Measurements from ENCODE around the gene GPR68.

GPR68 gene

DNA sequence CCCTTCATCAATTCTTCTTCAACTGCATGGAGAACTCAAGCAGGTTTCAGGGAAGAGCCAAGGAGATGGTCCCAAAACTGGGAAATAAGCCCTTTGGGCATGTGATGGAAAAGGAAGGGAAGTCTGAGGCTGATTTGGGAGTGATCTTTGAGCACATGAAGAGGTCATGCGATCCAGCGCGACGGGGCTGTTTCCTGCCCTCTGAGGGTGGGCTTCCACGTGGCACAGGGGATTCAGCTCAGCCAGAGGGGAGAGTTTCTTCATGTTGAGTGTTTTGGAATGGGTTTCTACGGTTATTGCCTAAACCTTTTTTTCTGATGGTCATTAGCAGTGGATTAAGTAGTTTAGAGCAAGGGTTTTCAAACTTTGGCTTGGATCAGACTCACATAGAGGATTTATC lies 30.2 kb downstream of the GPR68 start:
- Histone ChIP-seq H3K4me1 (ENCODE audit: insufficient read depth, low read length, poor library complexity, severe bottlenecking) (peaks cover 6% of the 10 kb centered on the region), H3K9ac (ENCODE audit: low read depth, low read length, poor library complexity, severe bottlenecking) (no peak overlapping the region), H3K27me3 (ENCODE audit: insufficient read depth, low read length, poor library complexity, severe bottlenecking) (no peaks in the 10 kb centered on the region), H3K4me2 (ENCODE audit: low read depth, low read length, poor library complexity, severe bottlenecking) (no peak overlapping the region), H3K36me3 (ENCODE audit: insufficient read depth, low read length) (peaks cover 49% of the 10 kb centered on the region; the same call in 1 of the 2 replicates), H3F3A (ENCODE audit: low read depth) (no peaks in the 10 kb centered on the region), H3K79me2 (ENCODE audit: insufficient read depth, low read length) (no peaks in the 10 kb centered on the region), H3K9me3 (ENCODE audit: insufficient read depth, low read depth, low read length) (no peaks in the 10 kb centered on the region; the same call in 1 of the 2 replicates), H3K9me2 (replicated peaks; ENCODE audit: low read depth, low read length) (no peaks in the 10 kb centered on the region), H4K20me1 (ENCODE audit: insufficient read depth, low read length, poor library complexity, severe bottlenecking) (no peaks in the 10 kb centered on the region), H3K4me3 (ENCODE audit: low read length, poor library complexity, severe bottlenecking) (no peak overlapping the region), H2AFZ (ENCODE audit: low read length) (no peak overlapping the region)
- TF ChIP-seq EZH2phosphoT487 (IDR thresholded peaks at IDR 0.05; ENCODE audit: borderline replicate concordance) (no peak), CTCF (conservative IDR thresholded peaks at IDR 0.05; ENCODE audit: low read length) (no peak)

- Histone ChIP-seq H3K4me2 (ENCODE audit: low read depth, low read length, poor library complexity, severe bottlenecking) (no peak overlapping the region), H3K4me3 (ENCODE audit: low read length, poor library complexity, severe bottlenecking) (no peak overlapping the region), H3K9ac (ENCODE audit: low read depth, low read length, poor library complexity, severe bottlenecking) (no peak overlapping the region), H2AFZ (ENCODE audit: low read length) (no peak overlapping the region), H3K36me3 (ENCODE audit: insufficient read depth, low read length) (peaks cover 49% of the 10 kb centered on the region; the same call in 1 of the 2 replicates), H3K9me2 (replicated peaks; ENCODE audit: low read depth, low read length) (no peaks in the 10 kb centered on the region), H3K27me3 (ENCODE audit: insufficient read depth, low read length, poor library complexity, severe bottlenecking) (no peaks in the 10 kb centered on the region), H4K20me1 (ENCODE audit: insufficient read depth, low read length, poor library complexity, severe bottlenecking) (no peaks in the 10 kb centered on the region), H3K79me2 (ENCODE audit: insufficient read depth, low read length) (no peaks in the 10 kb centered on the region), H3K9me3 (ENCODE audit: insufficient read depth, low read depth, low read length) (no peaks in the 10 kb centered on the region; the same call in 1 of the 2 replicates), H3K4me1 (ENCODE audit: insufficient read depth, low read length, poor library complexity, severe bottlenecking) (no peaks in the 10 kb centered on the region), H3F3A (ENCODE audit: low read depth) (no peaks in the 10 kb centered on the region)
- no peak for TF ChIP-seq EZH2phosphoT487 (IDR thresholded peaks at IDR 0.05; ENCODE audit: borderline replicate concordance)
- TF ChIP-seq CTCF (conservative IDR thresholded peaks at IDR 0.05; ENCODE audit: low read length) = no peak
Measured at GRCh38 chr14:91211017-91211416, 33.5 kb downstream of the GPR68 start.

DNA sequence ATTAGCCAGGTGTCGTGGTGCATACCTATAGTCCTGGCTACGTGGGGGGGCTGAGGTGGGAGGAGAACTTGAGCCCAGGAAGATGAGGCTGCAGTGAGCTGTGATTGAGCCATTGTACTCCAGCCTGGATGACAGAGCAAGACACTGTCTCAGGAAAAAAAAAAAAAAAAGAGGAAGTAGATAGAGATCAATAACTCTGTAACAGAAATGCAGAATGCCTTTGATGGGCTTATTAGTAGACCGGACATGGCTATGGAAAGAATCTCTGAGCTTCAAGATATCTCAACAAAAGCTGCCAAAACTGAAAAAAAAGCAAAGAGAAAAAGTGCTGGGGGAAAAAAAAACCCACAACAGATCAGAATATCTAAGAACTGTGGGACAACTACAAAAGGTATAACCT lies 37.5 kb downstream of the GPR68 start:
- no peaks in the 10 kb centered on the region for H3K4me1 ChIP-seq (ENCODE audit: insufficient read depth, low read length, poor library complexity, severe bottlenecking)
- H3K4me2 ChIP-seq (ENCODE audit: low read depth, low read length, poor library complexity, severe bottlenecking) = no peak overlapping the region
- H3K9me3 ChIP-seq (ENCODE audit: insufficient read depth, low read depth, low read length) = no peaks in the 10 kb centered on the region; the same call in 1 of the 2 replicates
- H3K9me2 ChIP-seq (replicated peaks; ENCODE audit: low read depth, low read length) = no peaks in the 10 kb centered on the region
- no peaks in the 10 kb centered on the region for H3K79me2 ChIP-seq (ENCODE audit: insufficient read depth, low read length)
- no peak overlapping the region for H3K9ac ChIP-seq (ENCODE audit: low read depth, low read length, poor library complexity, severe bottlenecking)
- no peak overlapping the region for H2AFZ ChIP-seq (ENCODE audit: low read length)
- H3K36me3 ChIP-seq (ENCODE audit: insufficient read depth, low read length) = peaks cover 61% of the 10 kb centered on the region; the same call in 1 of the 2 replicates
- no peaks in the 10 kb centered on the region for H4K20me1 ChIP-seq (ENCODE audit: insufficient read depth, low read length, poor library complexity, severe bottlenecking)
- H3K4me3 ChIP-seq (ENCODE audit: low read length, poor library complexity, severe bottlenecking) = no peak overlapping the region
- no peaks in the 10 kb centered on the region for H3F3A ChIP-seq (ENCODE audit: low read depth)
- TF ChIP-seq EZH2phosphoT487 (IDR thresholded peaks at IDR 0.05; ENCODE audit: borderline replicate concordance) (no peak), CTCF (conservative IDR thresholded peaks at IDR 0.05; ENCODE audit: low read length) (no peak)
- H3K27me3 ChIP-seq (ENCODE audit: insufficient read depth, low read length, poor library complexity, severe bottlenecking) = no peaks in the 10 kb centered on the region
